ENCODE data around the gene IGFBP7.

Gene IGFBP7

GRCh38 chr4:57109847-57110639 is at the start of gene IGFBP7:
IGFBP7 (minus strand) TSS chr4:57110385; CDS start chr4:57110351, 34 bp downstream.
- Histone ChIP-seq H3K79me2 (ENCODE audit: low read length) (no peaks in the 10 kb centered on the region), H3K9ac (ENCODE audit: low read length) (peak within 1 kb of the TSS; percentile 59; the same call in 1 of the 2 replicates), H3K9me2 (replicated peaks; ENCODE audit: insufficient read depth, low read length) (no peaks in the 10 kb centered on the region), H3K36me3 (replicated peaks; ENCODE audit: insufficient read depth, low read length) (no peaks in the 10 kb centered on the region), H3K27ac (ENCODE audit: low read length) (peak within 1 kb of the TSS; percentile 80; the same call in 1 of the 2 replicates), H2AFZ (ENCODE audit: low read length) (peak within 1 kb of the TSS; percentile 86), H3K4me1 (ENCODE audit: low read length) (peaks cover 23% of the 10 kb centered on the region), H4K20me1 (ENCODE audit: insufficient read depth, low read length) (no peaks in the 10 kb centered on the region), H3K4me3 (ENCODE audit: low read length) (peak within 1 kb of the TSS; percentile 63), H3K27me3 (replicated peaks; ENCODE audit: insufficient read depth, low read length) (no peaks in the 10 kb centered on the region), H3K4me2 (ENCODE audit: low read depth, low read length) (peak within 1 kb of the TSS; percentile 89), H3F3A (ENCODE audit: insufficient read depth, low read length) (peaks cover 23% of the 10 kb centered on the region), H3K9me3 (replicated peaks; ENCODE audit: insufficient read depth, low read length) (no peaks in the 10 kb centered on the region)
- peak; percentile 62 for DNase-seq
- no peak for TF ChIP-seq EZH2 (optimal IDR thresholded peaks at IDR 0.05; ENCODE audit: low read depth, low read length)
- TF ChIP-seq CTCF (IDR thresholded peaks at IDR 0.05; ENCODE audit: low read length), result no peak
- no peak for TF ChIP-seq EZH2phosphoT487 (IDR thresholded peaks at IDR 0.05; ENCODE audit: low read length)

GRCh38 chr4:57159866-57160265 is 49.7 kb upstream of the IGFBP7 start:
- no peaks in the 10 kb centered on the region for H3K36me3 ChIP-seq (replicated peaks; ENCODE audit: insufficient read depth, low read length)
- no peak overlapping the region for H3K4me2 ChIP-seq (ENCODE audit: low read depth, low read length)
- no peak overlapping the region for H3K9ac ChIP-seq (ENCODE audit: low read length)
- no peak overlapping the region for H2AFZ ChIP-seq (ENCODE audit: low read length)
- no peaks in the 10 kb centered on the region for H3K27me3 ChIP-seq (replicated peaks; ENCODE audit: insufficient read depth, low read length)
- H3K27ac ChIP-seq (ENCODE audit: low read length), result no peak overlapping the region
- no peaks in the 10 kb centered on the region for H3K9me3 ChIP-seq (replicated peaks; ENCODE audit: insufficient read depth, low read length)
- H3K4me1 ChIP-seq (ENCODE audit: low read length), result peaks cover 17% of the 10 kb centered on the region
- no peak for TF ChIP-seq CTCF (IDR thresholded peaks at IDR 0.05; ENCODE audit: low read length)
- no peak for TF ChIP-seq EZH2phosphoT487 (IDR thresholded peaks at IDR 0.05; ENCODE audit: low read length)
- TF ChIP-seq EZH2 (optimal IDR thresholded peaks at IDR 0.05; ENCODE audit: low read depth, low read length), result no peak
- no peaks in the 10 kb centered on the region for H3K79me2 ChIP-seq (ENCODE audit: low read length)
- H3K4me3 ChIP-seq (ENCODE audit: low read length), result no peak overlapping the region
- no peak for DNase-seq
- H4K20me1 ChIP-seq (ENCODE audit: insufficient read depth, low read length), result no peaks in the 10 kb centered on the region
- 0 out of 2 replicates have a peak, but pooled peaks cover 2% of the 10 kb centered on the region for H3F3A ChIP-seq (ENCODE audit: insufficient read depth, low read length)
- H3K9me2 ChIP-seq (replicated peaks; ENCODE audit: insufficient read depth, low read length), result no peaks in the 10 kb centered on the region

GRCh38 chr4:57158762-57159161 is 48.6 kb upstream of the IGFBP7 start:
- Histone ChIP-seq H3K4me1 (ENCODE audit: low read length) (peaks cover 28% of the 10 kb centered on the region), H4K20me1 (ENCODE audit: insufficient read depth, low read length) (no peaks in the 10 kb centered on the region), H3K9me3 (replicated peaks; ENCODE audit: insufficient read depth, low read length) (no peaks in the 10 kb centered on the region), H3K4me2 (ENCODE audit: low read depth, low read length) (no peak overlapping the region), H3F3A (ENCODE audit: insufficient read depth, low read length) (peaks cover 7% of the 10 kb centered on the region; the same call in 1 of the 2 replicates), H3K27ac (ENCODE audit: low read length) (no peak overlapping the region), H3K36me3 (replicated peaks; ENCODE audit: insufficient read depth, low read length) (no peaks in the 10 kb centered on the region), H3K4me3 (ENCODE audit: low read length) (no peak overlapping the region), H3K27me3 (replicated peaks; ENCODE audit: insufficient read depth, low read length) (no peaks in the 10 kb centered on the region), H3K9ac (ENCODE audit: low read length) (no peak overlapping the region), H3K79me2 (ENCODE audit: low read length) (no peaks in the 10 kb centered on the region), H3K9me2 (replicated peaks; ENCODE audit: insufficient read depth, low read length) (no peaks in the 10 kb centered on the region), H2AFZ (ENCODE audit: low read length) (no peak overlapping the region)
- DNase-seq, result no peak
- no peak for TF ChIP-seq EZH2 (optimal IDR thresholded peaks at IDR 0.05; ENCODE audit: low read depth, low read length)
- no peak for TF ChIP-seq EZH2phosphoT487 (IDR thresholded peaks at IDR 0.05; ENCODE audit: low read length)
- TF ChIP-seq CTCF (IDR thresholded peaks at IDR 0.05; ENCODE audit: low read length), result no peak

All from MM.1S (cell line).